Esophagus muscularis mucosa (tissue), 4 donors: Measurements from ENCODE around the gene CBFA2T2. TPM values are rescaled to one million over a fixed set of nuclear protein-coding genes. Genes with fewer than 3 reads are reported as not detected.

Source experiments
- DNase-seq: peaks from one replicate; pipeline ENCODE4 v3.0.0-alpha.2; 2017; ENCODE audit errors: extremely low spot score
- H3K27ac ChIP-seq, 4 donors: fragments of 200-600 bp; sonication (generic); replicated peaks in 1 of 4; 1 replicate in 3 of 4; 2 replicates in 1 of 4; pipeline ENCODE4 v1.5.1; 2016 to 2019; ENCODE audit warnings: mild to moderate bottlenecking in 1 of 4
- H3K27me3 ChIP-seq, 4 donors: fragments of 200-600 bp; sonication (generic); one replicate each; pipeline versions ENCODE4 v1.5.1 to v1.6.0; 2016 to 2019
- H3K36me3 ChIP-seq, 4 donors: fragments of 200-600 bp; sonication (generic); one replicate each; pipeline ENCODE4 v1.5.1; 2016 to 2019
- H3K4me1 ChIP-seq, 4 donors: fragments of 200-600 bp; sonication (generic); one replicate each; pipeline ENCODE4 v1.5.1; 2016 to 2019
- H3K4me3 ChIP-seq, 4 donors: fragments of 200-600 bp; sonication (generic); 1 replicate in 2 of 4; 2 replicates in 2 of 4; pipeline ENCODE4 v1.5.1; 2016 to 2019; ENCODE audit warnings: mild to moderate bottlenecking in 4 of 4, moderate library complexity in 1 of 4
- H3K9me3 ChIP-seq, 4 donors: fragments of 200-600 bp; sonication (generic); 1 replicate in 3 of 4; 2 replicates in 1 of 4; pipeline ENCODE4 v1.5.1; 2016 to 2019
- CTCF ChIP-seq, 3 experiments: fragments of 200-600 bp in 2 of 3; fragments of 450-650 bp in 1 of 3; sonication (generic) in 2 of 3; IDR thresholded peaks; one replicate each; pipeline ENCODE4 v1.5.1; 2017 to 2019; ENCODE audit warnings: antibody characterized with exemption in 3 of 3, mild to moderate bottlenecking in 2 of 3, moderate library complexity in 1 of 3
- EP300 ChIP-seq: sonication (generic); formaldehyde crosslinking; IDR thresholded peaks from one replicate; pipeline ENCODE4 v1.6.1; 2017; ENCODE audit warnings: antibody characterized with exemption
- POLR2A ChIP-seq: fragments of 450-650 bp; IDR thresholded peaks from one replicate; pipeline ENCODE4 v1.6.1; 2017; ENCODE audit warnings: antibody characterized with exemption, moderate library complexity, mild to moderate bottlenecking, low read depth
- POLR2AphosphoS5 ChIP-seq, 2 donors: sonication (generic); formaldehyde crosslinking; IDR thresholded peaks; one replicate each; pipeline ENCODE4 v1.6.1; 2017; ENCODE audit warnings: antibody characterized with exemption in 2 of 2
- WGBS: methylation state at CpG from one replicate; pipeline ENCODE4 v1.1.5; 2018; 5-methylcytosine and 5-hydroxymethylcytosine counted together
- intact Hi-C: fragments of 100-400 bp; cut with DNase I; formaldehyde crosslinking; loops from one replicate; pipeline ENCODE4 v1.15.1; 2023
- total RNA-seq, 4 donors: library from RNA; depleted of rRNA; stranded (reverse); fragments of >200 nt; gene quantifications; one replicate each; pipeline versions ENCODE4 v1.1.0 to v1.2.1, GENCODE V29; 2016

CBFA2T2 gene
- total RNA-seq, 4 donors from 2014 or later = 11.3 to 17.7 (median 14.6) TPM

GRCh38 chr20:33606118-33606771 lies 116.3 kb downstream of the CBFA2T2 start:
- peaks cover 0 to 12% (median 7%) of the 10 kb centered on the region in 4 donors for H3K4me1 ChIP-seq

GRCh38 chr20:33609504-33609903 lies 119.6 kb downstream of the CBFA2T2 start:
- TF ChIP-seq CTCF (IDR thresholded peaks at IDR 0.05) (no peak), POLR2A (no peak), POLR2AphosphoS5 (IDR thresholded peaks at IDR 0.05) (no peak), EP300 (no peak)
- H3K36me3 ChIP-seq = peaks cover 0 to 66% (median 40%) of the 10 kb centered on the region in 4 donors
- H3K27me3 ChIP-seq = no peaks in the 10 kb centered on the region
- H3K27ac ChIP-seq = no peak overlapping the region
- H3K4me1 ChIP-seq = peaks cover 0 to 7% (median 5%) of the 10 kb centered on the region in 4 donors
- DNase-seq = no peak
- H3K9me3 ChIP-seq = no peaks in the 10 kb centered on the region
- H3K4me3 ChIP-seq = no peak overlapping the region
- intact Hi-C loops = no loop called here
- 94% methylated on average over 2 of the region's 2 CpGs for WGBS

More at GRCh38 chr20:33606118-33606771, 116.3 kb downstream of the CBFA2T2 start:
- Histone ChIP-seq H3K27ac (no peak overlapping the region), H3K9me3 (no peaks in the 10 kb centered on the region), H3K36me3 (peaks cover 0 to 34% (median 18%) of the 10 kb centered on the region in 4 donors), H3K4me3 (no peak overlapping the region), H3K27me3 (no peaks in the 10 kb centered on the region)
- DNase-seq = no peak
- 94% methylated on average over 3 of the region's 3 CpGs for WGBS
- TF ChIP-seq POLR2A (no peak), EP300 (no peak), POLR2AphosphoS5 (IDR thresholded peaks at IDR 0.05) (no peak), CTCF (IDR thresholded peaks at IDR 0.05) (no peak)
- intact Hi-C loops = no loop called here

- no peaks in the 10 kb centered on the region for H3K4me1 ChIP-seq
- H3K36me3 ChIP-seq = peaks cover 0 to 81% (median 46%) of the 10 kb centered on the region in 4 donors
- H3K27ac ChIP-seq = no peak overlapping the region
- H3K27me3 ChIP-seq = no peaks in the 10 kb centered on the region
- no peak for TF ChIP-seq EP300
- TF ChIP-seq POLR2AphosphoS5 (IDR thresholded peaks at IDR 0.05) = no peak
- TF ChIP-seq POLR2A = no peak
- TF ChIP-seq CTCF (IDR thresholded peaks at IDR 0.05) = no peak
- 90% methylated on average over 5 of the region's 5 CpGs for WGBS
- no peak for DNase-seq
- H3K4me3 ChIP-seq = no peak overlapping the region
- intact Hi-C loops = no loop called here
- H3K9me3 ChIP-seq = no peaks in the 10 kb centered on the region
Measured at GRCh38 chr20:33611106-33611505, 121.2 kb downstream of the CBFA2T2 start.

GRCh38 chr20:33612001-33612400 lies 122.1 kb downstream of the CBFA2T2 start:
- H3K9me3 ChIP-seq = no peaks in the 10 kb centered on the region

More at GRCh38 chr20:33612001-33612400, 122.1 kb downstream of the CBFA2T2 start:
- Histone ChIP-seq H3K4me3 (no peak overlapping the region), H3K27ac (no peak overlapping the region), H3K27me3 (no peaks in the 10 kb centered on the region), H3K36me3 (peaks cover 0 to 78% (median 50%) of the 10 kb centered on the region in 4 donors), H3K4me1 (no peaks in the 10 kb centered on the region)
- 52% methylated on average over 4 of the region's 4 CpGs for WGBS
- TF ChIP-seq EP300 (no peak), POLR2AphosphoS5 (IDR thresholded peaks at IDR 0.05) (no peak), POLR2A (no peak), CTCF (IDR thresholded peaks at IDR 0.05) (no peak)
- intact Hi-C loops = no loop called here
- DNase-seq = no peak
